Activated naive CD4-positive, alpha-beta T cell treated with anti-CD3 and anti-CD28 coated beads, Interleukin-2, amount 10 ng/mL, durations not matched to agents 7 days and 5 days (primary cell): ENCODE measurements around the gene SCN4B.
A peak's percentile ranks its signal among the peaks of the same experiment; 100 is the strongest.

Experiments
- CTCF ChIA-PET: fragments of 350-600 bp; sonication (Branson Sonifier 250); formaldehyde crosslinking; loops from one replicate; lab custom pipeline; 2021; ENCODE audit warnings: antibody characterized with exemption; lab: Charles Lee
- DNase-seq: peaks from one replicate; pipeline ENCODE4 v3.0.0-alpha.2; 2020
- H3K27ac Mint-ChIP-seq: one replicate; pipeline ENCODE4 v1.8.0; 2021; ENCODE audit warnings: mild to moderate bottlenecking, moderate library complexity, mixed read lengths
- H3K27me3 Mint-ChIP-seq: one replicate; pipeline ENCODE4 v1.8.0; 2021; ENCODE audit warnings: mild to moderate bottlenecking, mixed read lengths
- H3K36me3 Mint-ChIP-seq: one replicate; pipeline ENCODE4 v1.8.0; 2021; ENCODE audit warnings: mixed read lengths
- H3K4me1 Mint-ChIP-seq: one replicate; pipeline ENCODE4 v1.8.0; 2021; ENCODE audit warnings: mixed read lengths
- H3K4me3 Mint-ChIP-seq: one replicate; pipeline ENCODE4 v1.8.0; 2021; ENCODE audit warnings: mild to moderate bottlenecking, moderate library complexity, mixed read lengths
- H3K9me3 Mint-ChIP-seq: one replicate; pipeline ENCODE4 v1.8.0; 2021; ENCODE audit warnings: mixed read lengths

The SCN4B gene

GRCh38 chr11:118142809-118143208 lies 9.8 kb downstream of the SCN4B start:
- peak; percentile 29 for DNase-seq
- CTCF ChIA-PET = interaction anchor here (0.6 to 6.5 kb wide), 10 partner anchors 10 to 336 kb away, joined by 3 to 96 read pairs (median 4); partner anchors contain the start of gene SCN4B
- Mint-ChIP-seq H3K4me3 (no peak overlapping the region), H3K27ac (no peak overlapping the region), H3K9me3 (no peaks in the 10 kb centered on the region), H3K27me3 (peaks cover 89% of the 10 kb centered on the region), H3K4me1 (peaks cover 4% of the 10 kb centered on the region), H3K36me3 (no peaks in the 10 kb centered on the region)

- Mint-ChIP-seq H3K4me1 (peaks cover 4% of the 10 kb centered on the region), H3K27ac (no peak overlapping the region), H3K36me3 (no peaks in the 10 kb centered on the region), H3K9me3 (no peaks in the 10 kb centered on the region), H3K27me3 (peaks cover 89% of the 10 kb centered on the region), H3K4me3 (no peak overlapping the region)
- DNase-seq = no peak
- CTCF ChIA-PET = interaction anchor here (1.8 to 6.5 kb wide), 2 partner anchors 28 to 335 kb away, joined by 3 to 96 read pairs; no protein-coding TSS in a partner anchor
Measured at GRCh38 chr11:118142081-118142480, 10.5 kb downstream of the SCN4B start.

GRCh38 chr11:118139578-118139977 lies 13.0 kb downstream of the SCN4B start:
- H3K27me3 Mint-ChIP-seq = peaks cover 85% of the 10 kb centered on the region

GRCh38 chr11:118138839-118139420 lies 13.7 kb downstream of the SCN4B start:
- DNase-seq = no peak
- Mint-ChIP-seq H3K27me3 (peaks cover 85% of the 10 kb centered on the region), H3K36me3 (no peaks in the 10 kb centered on the region), H3K4me1 (no peaks in the 10 kb centered on the region), H3K4me3 (no peak overlapping the region), H3K9me3 (no peaks in the 10 kb centered on the region), H3K27ac (no peak overlapping the region)
- CTCF ChIA-PET = interaction anchor here (2.0 kb wide), 1 partner anchor 32 kb away, joined by 10 read pairs; no protein-coding TSS in a partner anchor

More at GRCh38 chr11:118139578-118139977, 13.0 kb downstream of the SCN4B start:
- no peak for DNase-seq
- no peak overlapping the region for H3K27ac Mint-ChIP-seq
- H3K4me3 Mint-ChIP-seq = no peak overlapping the region
- CTCF ChIA-PET = no interaction called here
- no peaks in the 10 kb centered on the region for H3K36me3 Mint-ChIP-seq
- H3K9me3 Mint-ChIP-seq = no peaks in the 10 kb centered on the region
- H3K4me1 Mint-ChIP-seq = no peaks in the 10 kb centered on the region

- Mint-ChIP-seq H3K27me3 (peaks cover 76% of the 10 kb centered on the region), H3K9me3 (no peaks in the 10 kb centered on the region), H3K27ac (no peak overlapping the region), H3K36me3 (no peaks in the 10 kb centered on the region), H3K4me3 (no peak overlapping the region), H3K4me1 (no peaks in the 10 kb centered on the region)
- CTCF ChIA-PET = no interaction called here
- no peak for DNase-seq
Measured at GRCh38 chr11:118136801-118137200, 15.8 kb downstream of the SCN4B start.

GRCh38 chr11:118136341-118136740 lies 16.3 kb downstream of the SCN4B start:
- no peak for DNase-seq
- H3K36me3 Mint-ChIP-seq = no peaks in the 10 kb centered on the region
- CTCF ChIA-PET = no interaction called here
- no peaks in the 10 kb centered on the region for H3K4me1 Mint-ChIP-seq
- H3K4me3 Mint-ChIP-seq = no peak overlapping the region
- no peak overlapping the region for H3K27ac Mint-ChIP-seq
- H3K9me3 Mint-ChIP-seq = no peaks in the 10 kb centered on the region
- peaks cover 76% of the 10 kb centered on the region for H3K27me3 Mint-ChIP-seq

- H3K4me3 Mint-ChIP-seq = no peak overlapping the region
- H3K27ac Mint-ChIP-seq = no peak overlapping the region
- CTCF ChIA-PET = no interaction called here
- peaks cover 76% of the 10 kb centered on the region for H3K27me3 Mint-ChIP-seq
- no peaks in the 10 kb centered on the region for H3K4me1 Mint-ChIP-seq
- H3K9me3 Mint-ChIP-seq = no peaks in the 10 kb centered on the region
- no peak for DNase-seq
- no peaks in the 10 kb centered on the region for H3K36me3 Mint-ChIP-seq
Measured at GRCh38 chr11:118135796-118136165, 16.8 kb downstream of the SCN4B start.

- CTCF ChIA-PET = no interaction called here
- DNase-seq = no peak
- H3K9me3 Mint-ChIP-seq = no peaks in the 10 kb centered on the region
- no peaks in the 10 kb centered on the region for H3K4me1 Mint-ChIP-seq
- H3K27me3 Mint-ChIP-seq = peaks cover 74% of the 10 kb centered on the region
- no peak overlapping the region for H3K4me3 Mint-ChIP-seq
- no peaks in the 10 kb centered on the region for H3K36me3 Mint-ChIP-seq
- H3K27ac Mint-ChIP-seq = no peak overlapping the region
Measured at GRCh38 chr11:118135051-118135795, 17.4 kb downstream of the SCN4B start.

- H3K4me3 Mint-ChIP-seq = no peak overlapping the region
- H3K27me3 Mint-ChIP-seq = peaks cover 78% of the 10 kb centered on the region
- H3K4me1 Mint-ChIP-seq = no peaks in the 10 kb centered on the region
- no peaks in the 10 kb centered on the region for H3K9me3 Mint-ChIP-seq
- H3K36me3 Mint-ChIP-seq = no peaks in the 10 kb centered on the region
- no peak for DNase-seq
- H3K27ac Mint-ChIP-seq = no peak overlapping the region
- CTCF ChIA-PET = no interaction called here
Measured at GRCh38 chr11:118133816-118134215, 18.8 kb downstream of the SCN4B start.

GRCh38 chr11:118132385-118133151 lies 20.1 kb downstream of the SCN4B start:
- Mint-ChIP-seq H3K27ac (no peak overlapping the region), H3K27me3 (peaks cover 77% of the 10 kb centered on the region), H3K4me3 (no peak overlapping the region), H3K9me3 (no peaks in the 10 kb centered on the region), H3K4me1 (no peaks in the 10 kb centered on the region), H3K36me3 (no peaks in the 10 kb centered on the region)
- CTCF ChIA-PET = interaction anchor here (1.2 kb wide), 1 partner anchor 10 kb away, joined by 3 read pairs; no protein-coding TSS in a partner anchor
- DNase-seq = no peak

GRCh38 chr11:118129471-118130172 lies 23.0 kb downstream of the SCN4B start:
- CTCF ChIA-PET = interaction anchor here (0.7 to 1.0 kb wide), 3 partner anchors 14 to 704 kb away, joined by 3 to 4 read pairs (median 3); no protein-coding TSS in a partner anchor
- Mint-ChIP-seq H3K27ac (no peak overlapping the region), H3K9me3 (no peaks in the 10 kb centered on the region), H3K4me3 (no peak overlapping the region), H3K27me3 (peaks cover 68% of the 10 kb centered on the region), H3K4me1 (no peaks in the 10 kb centered on the region), H3K36me3 (no peaks in the 10 kb centered on the region)
- DNase-seq = no peak

GRCh38 chr11:118128721-118129470 lies 23.7 kb downstream of the SCN4B start:
- no peak overlapping the region for H3K4me3 Mint-ChIP-seq
- H3K36me3 Mint-ChIP-seq = no peaks in the 10 kb centered on the region
- H3K4me1 Mint-ChIP-seq = no peaks in the 10 kb centered on the region
- no peak for DNase-seq
- peaks cover 60% of the 10 kb centered on the region for H3K27me3 Mint-ChIP-seq
- H3K9me3 Mint-ChIP-seq = no peaks in the 10 kb centered on the region
- CTCF ChIA-PET = interaction anchor here (0.7 to 1.0 kb wide), 2 partner anchors 15 to 41 kb away, joined by 3 read pairs; no protein-coding TSS in a partner anchor
- H3K27ac Mint-ChIP-seq = no peak overlapping the region

GRCh38 chr11:118128310-118128709 lies 24.3 kb downstream of the SCN4B start:
- no peak for DNase-seq
- Mint-ChIP-seq H3K9me3 (no peaks in the 10 kb centered on the region), H3K4me3 (no peak overlapping the region), H3K27me3 (peaks cover 57% of the 10 kb centered on the region), H3K4me1 (no peaks in the 10 kb centered on the region), H3K36me3 (no peaks in the 10 kb centered on the region), H3K27ac (no peak overlapping the region)
- CTCF ChIA-PET = no interaction called here
